GM12892 (cell line): ENCODE data around the gene ZDHHC17.

Experiments
- POLR2A ChIP-seq: IDR thresholded peaks from 2 replicates; pipeline ENCODE4 v1.6.1; 2011; ENCODE audit warnings: low read depth, low read length, control low read depth
- TAF1 ChIP-seq: IDR thresholded peaks from 2 replicates; pipeline ENCODE4 v1.6.1; 2011; ENCODE audit warnings: low read depth, mild to moderate bottlenecking, control low read depth, low read length, borderline replicate concordance

DNA sequence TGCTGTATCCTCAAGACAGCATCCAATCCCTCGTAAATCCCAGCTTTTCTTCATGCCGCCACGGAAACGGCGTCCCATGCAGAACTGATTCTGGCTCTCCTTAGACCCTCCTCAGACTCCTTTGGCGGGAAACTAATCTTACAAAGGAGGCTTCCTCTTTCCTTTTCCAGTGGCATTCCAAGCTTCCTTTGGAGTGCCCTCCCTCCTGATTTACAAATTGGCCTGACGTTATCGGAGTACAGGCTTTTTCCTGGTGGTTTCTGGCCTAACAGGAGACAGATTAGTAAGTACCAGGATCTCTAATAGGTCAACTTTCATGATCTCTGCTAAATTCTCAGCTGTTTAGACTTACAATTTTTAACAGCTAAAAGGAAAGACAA, 1.3 kb upstream of the ZDHHC17 start:
- TF ChIP-seq POLR2A, result no peak
- no peak for TF ChIP-seq TAF1
